ENCODE results near the gene TMEM179.

DNA sequence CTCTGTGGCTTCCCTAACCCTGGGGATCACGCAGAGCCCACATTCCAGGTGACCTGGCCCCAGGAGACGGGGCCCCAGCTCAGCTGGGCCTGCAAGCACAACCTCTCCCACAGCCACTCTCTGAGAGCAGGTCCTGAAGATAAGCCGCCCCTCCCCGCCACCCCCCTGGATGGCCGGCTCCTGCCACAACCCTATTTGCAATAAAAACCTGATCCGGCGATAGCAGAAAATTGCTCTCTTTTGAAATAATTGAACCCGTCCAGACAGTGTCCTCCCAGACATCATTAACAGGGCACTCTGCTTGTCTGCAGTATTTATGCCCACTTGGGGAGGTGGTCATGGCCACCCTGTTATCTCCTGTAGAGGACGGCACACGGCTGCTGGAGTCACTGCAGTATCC, 20.0 kb downstream of the TMEM179 start:
- TF ChIP-seq POLR2AphosphoS5 (IDR thresholded peaks at IDR 0.05; ENCODE audit: borderline replicate concordance, low read depth, low read length) (no peak), EZH2 (IDR thresholded peaks at IDR 0.05) (no peak)
